HCT116 (cell line): ENCODE data around the gene STK32C.

ENCODE experiments used
- CEBPB ChIP-seq: IDR thresholded peaks from 2 replicates; pipeline ENCODE4 v1.6.1; 2012; ENCODE audit warnings: low read depth
- EZH2 ChIP-seq: fragments of 200-600 bp; sonication (generic); IDR thresholded peaks from 2 replicates; pipeline ENCODE4 v1.6.1; 2017; ENCODE audit warnings: antibody characterized with exemption, mixed run types
- EZH2phosphoT487 ChIP-seq: fragments of 200-600 bp; IDR thresholded peaks from 2 replicates; pipeline ENCODE4 v1.6.1; 2018; ENCODE audit warnings: antibody characterized with exemption, borderline replicate concordance
- JUND ChIP-seq: IDR thresholded peaks from 2 replicates; pipeline ENCODE4 v1.6.1; 2012
- MAX ChIP-seq: IDR thresholded peaks from 2 replicates; pipeline ENCODE4 v1.6.1; 2012
- POLR2A ChIP-seq: IDR thresholded peaks from 2 replicates; pipeline ENCODE4 v1.7.0; 2011; ENCODE audit warnings: borderline replicate concordance; ENCODE audit not compliant: insufficient read depth, insufficient read length; ENCODE audit errors: extremely low read depth
- POLR2AphosphoS5 ChIP-seq: IDR thresholded peaks from 2 replicates; pipeline ENCODE4 v1.6.1; 2011; ENCODE audit warnings: mild to moderate bottlenecking, low read depth, low read length, moderate library complexity
- SRF ChIP-seq: IDR thresholded peaks from 2 replicates; pipeline ENCODE4 v1.6.1; 2012; ENCODE audit warnings: low read depth
- YY1 ChIP-seq: IDR thresholded peaks from 2 replicates; pipeline ENCODE4 v1.6.1; 2011; ENCODE audit warnings: low read length, low read depth, moderate library complexity, mild to moderate bottlenecking; ENCODE audit not compliant: insufficient replicate concordance; ENCODE audit errors: extremely low read depth
- ZNF274 ChIP-seq: fragments of 200-500 bp; sonication (Bioruptor generic); IDR thresholded peaks from 2 replicates; pipeline ENCODE4 v1.6.1; 2014; ENCODE audit warnings: mild to moderate bottlenecking, low read depth, low read length, inconsistent platforms
- TF ChIP-seq, protein P1 (sequence below), 3 experiments: fragments of 200-600 bp in 1 of 3; sonication (generic) in 1 of 3; IDR thresholded peaks in 2 of 3; conservative IDR thresholded peaks in 1 of 3; 2 replicates each; pipeline ENCODE4 v1.5.1; 2012 to 2017; ENCODE audit warnings: low read depth in 2 of 3, low read length in 2 of 3, antibody characterized with exemption in 1 of 3, borderline replicate concordance in 1 of 3, control low read depth in 1 of 3, mild to moderate bottlenecking in 1 of 3, mixed read lengths in 1 of 3, mixed run types in 1 of 3, moderate library complexity in 1 of 3; ENCODE audit not compliant: insufficient read depth in 1 of 3
- TF ChIP-seq, protein P2 (sequence below): IDR thresholded peaks from 2 replicates; pipeline ENCODE4 v1.6.1; 2012; ENCODE audit warnings: low read depth
- TF ChIP-seq, protein P3 (sequence below): IDR thresholded peaks from 2 replicates; pipeline ENCODE4 v1.6.1; 2011; ENCODE audit warnings: mild to moderate bottlenecking, low read length, moderate library complexity; ENCODE audit not compliant: insufficient replicate concordance; ENCODE audit errors: extremely low read depth

DNA sequence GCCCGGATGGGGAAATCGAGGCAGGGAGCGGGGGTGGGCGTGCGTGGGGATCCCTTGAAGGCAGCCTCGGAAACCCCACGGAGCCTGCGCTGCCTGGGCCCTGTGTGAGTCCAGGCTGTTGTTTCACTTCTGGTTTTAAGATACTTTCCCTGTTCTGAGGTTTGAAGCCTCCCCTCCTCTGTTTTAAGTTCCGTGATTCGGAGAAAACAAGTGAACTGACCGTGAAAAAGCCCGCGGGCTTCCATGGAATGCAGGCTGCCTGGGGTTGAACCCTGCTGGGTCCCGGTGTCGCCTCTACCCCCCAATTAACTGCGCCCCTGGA, 24.6 kb upstream of the STK32C start:
- TF ChIP-seq, protein P1, sequence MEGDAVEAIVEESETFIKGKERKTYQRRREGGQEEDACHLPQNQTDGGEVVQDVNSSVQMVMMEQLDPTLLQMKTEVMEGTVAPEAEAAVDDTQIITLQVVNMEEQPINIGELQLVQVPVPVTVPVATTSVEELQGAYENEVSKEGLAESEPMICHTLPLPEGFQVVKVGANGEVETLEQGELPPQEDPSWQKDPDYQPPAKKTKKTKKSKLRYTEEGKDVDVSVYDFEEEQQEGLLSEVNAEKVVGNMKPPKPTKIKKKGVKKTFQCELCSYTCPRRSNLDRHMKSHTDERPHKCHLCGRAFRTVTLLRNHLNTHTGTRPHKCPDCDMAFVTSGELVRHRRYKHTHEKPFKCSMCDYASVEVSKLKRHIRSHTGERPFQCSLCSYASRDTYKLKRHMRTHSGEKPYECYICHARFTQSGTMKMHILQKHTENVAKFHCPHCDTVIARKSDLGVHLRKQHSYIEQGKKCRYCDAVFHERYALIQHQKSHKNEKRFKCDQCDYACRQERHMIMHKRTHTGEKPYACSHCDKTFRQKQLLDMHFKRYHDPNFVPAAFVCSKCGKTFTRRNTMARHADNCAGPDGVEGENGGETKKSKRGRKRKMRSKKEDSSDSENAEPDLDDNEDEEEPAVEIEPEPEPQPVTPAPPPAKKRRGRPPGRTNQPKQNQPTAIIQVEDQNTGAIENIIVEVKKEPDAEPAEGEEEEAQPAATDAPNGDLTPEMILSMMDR (IDR thresholded peaks at IDR 0.05 in 2 of 3, conservative IDR thresholded peaks at IDR 0.05 in 1 of 3; ENCODE audit: borderline replicate concordance in 1 of 3, insufficient read depth in 1 of 3, low read depth in 2 of 3, low read length in 2 of 3), result no peak
- TF ChIP-seq POLR2A (no peak), EZH2 (no peak), SRF (no peak), JUND (no peak), ZNF274 (no peak), POLR2AphosphoS5 (no peak), YY1 (no peak), CEBPB (no peak), EZH2phosphoT487 (no peak), MAX (no peak)
- TF ChIP-seq, protein P2, sequence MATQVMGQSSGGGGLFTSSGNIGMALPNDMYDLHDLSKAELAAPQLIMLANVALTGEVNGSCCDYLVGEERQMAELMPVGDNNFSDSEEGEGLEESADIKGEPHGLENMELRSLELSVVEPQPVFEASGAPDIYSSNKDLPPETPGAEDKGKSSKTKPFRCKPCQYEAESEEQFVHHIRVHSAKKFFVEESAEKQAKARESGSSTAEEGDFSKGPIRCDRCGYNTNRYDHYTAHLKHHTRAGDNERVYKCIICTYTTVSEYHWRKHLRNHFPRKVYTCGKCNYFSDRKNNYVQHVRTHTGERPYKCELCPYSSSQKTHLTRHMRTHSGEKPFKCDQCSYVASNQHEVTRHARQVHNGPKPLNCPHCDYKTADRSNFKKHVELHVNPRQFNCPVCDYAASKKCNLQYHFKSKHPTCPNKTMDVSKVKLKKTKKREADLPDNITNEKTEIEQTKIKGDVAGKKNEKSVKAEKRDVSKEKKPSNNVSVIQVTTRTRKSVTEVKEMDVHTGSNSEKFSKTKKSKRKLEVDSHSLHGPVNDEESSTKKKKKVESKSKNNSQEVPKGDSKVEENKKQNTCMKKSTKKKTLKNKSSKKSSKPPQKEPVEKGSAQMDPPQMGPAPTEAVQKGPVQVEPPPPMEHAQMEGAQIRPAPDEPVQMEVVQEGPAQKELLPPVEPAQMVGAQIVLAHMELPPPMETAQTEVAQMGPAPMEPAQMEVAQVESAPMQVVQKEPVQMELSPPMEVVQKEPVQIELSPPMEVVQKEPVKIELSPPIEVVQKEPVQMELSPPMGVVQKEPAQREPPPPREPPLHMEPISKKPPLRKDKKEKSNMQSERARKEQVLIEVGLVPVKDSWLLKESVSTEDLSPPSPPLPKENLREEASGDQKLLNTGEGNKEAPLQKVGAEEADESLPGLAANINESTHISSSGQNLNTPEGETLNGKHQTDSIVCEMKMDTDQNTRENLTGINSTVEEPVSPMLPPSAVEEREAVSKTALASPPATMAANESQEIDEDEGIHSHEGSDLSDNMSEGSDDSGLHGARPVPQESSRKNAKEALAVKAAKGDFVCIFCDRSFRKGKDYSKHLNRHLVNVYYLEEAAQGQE, result no peak
- TF ChIP-seq, protein P3, sequence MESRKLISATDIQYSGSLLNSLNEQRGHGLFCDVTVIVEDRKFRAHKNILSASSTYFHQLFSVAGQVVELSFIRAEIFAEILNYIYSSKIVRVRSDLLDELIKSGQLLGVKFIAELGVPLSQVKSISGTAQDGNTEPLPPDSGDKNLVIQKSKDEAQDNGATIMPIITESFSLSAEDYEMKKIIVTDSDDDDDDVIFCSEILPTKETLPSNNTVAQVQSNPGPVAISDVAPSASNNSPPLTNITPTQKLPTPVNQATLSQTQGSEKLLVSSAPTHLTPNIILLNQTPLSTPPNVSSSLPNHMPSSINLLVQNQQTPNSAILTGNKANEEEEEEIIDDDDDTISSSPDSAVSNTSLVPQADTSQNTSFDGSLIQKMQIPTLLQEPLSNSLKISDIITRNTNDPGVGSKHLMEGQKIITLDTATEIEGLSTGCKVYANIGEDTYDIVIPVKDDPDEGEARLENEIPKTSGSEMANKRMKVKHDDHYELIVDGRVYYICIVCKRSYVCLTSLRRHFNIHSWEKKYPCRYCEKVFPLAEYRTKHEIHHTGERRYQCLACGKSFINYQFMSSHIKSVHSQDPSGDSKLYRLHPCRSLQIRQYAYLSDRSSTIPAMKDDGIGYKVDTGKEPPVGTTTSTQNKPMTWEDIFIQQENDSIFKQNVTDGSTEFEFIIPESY, result no peak
